HCT116 (cell line): ENCODE data around the gene SPOCK3. TPM values are rescaled to one million over a fixed set of nuclear protein-coding genes. Genes with fewer than 3 reads are reported as not detected.

ENCODE experiments used
- ATAC-seq: fragments of 200-7000 bp; cut with Tn5 transposase; 2 replicates; pipeline ENCODE4 v1.9.1; 2020; ENCODE audit warnings: mild to moderate bottlenecking, moderate library complexity
- BruUV-seq: library from RNA; stranded (reverse); fragments of 400-500 nt; replicated peaks from 2 replicates; lab custom pipeline; 2021; lab: Mats Ljungman, UMichigan
- CTCF ChIA-PET: fragments of 300-600 bp; sonication (Branson Sonifier 250); formaldehyde crosslinking; loops from one replicate; lab custom pipeline; 2021; ENCODE audit warnings: antibody characterized with exemption; lab: Charles Lee
- POLR2A ChIA-PET: fragments of 300-600, 350-600 bp; sonication (Branson Sonifier 250); formaldehyde crosslinking; loops from one replicate; lab custom pipeline; 2021; ENCODE audit warnings: antibody characterized with exemption; lab: Charles Lee
- RAD21 ChIA-PET, 2 experiments: fragments of 300-600 bp; sonication (Branson Sonifier 250); formaldehyde crosslinking; loops; one replicate each; lab custom pipeline; 2023; ENCODE audit warnings: low total read pairs in 2 of 2; ENCODE audit not compliant: uncharacterized antibody in 2 of 2, unreplicated experiment in 2 of 2, low non-redundant PET in 1 of 2; lab: Charles Lee
- DNase-seq: peaks from one replicate; pipeline ENCODE4 v3.0.0-alpha.2; 2010; ENCODE audit warnings: low read depth, low spot score
- H2AFZ ChIP-seq: fragments of 200-600 bp; shearing (Covaris generic), sonication (generic); 2 replicates; pipeline ENCODE4 v1.6.1; 2017; ENCODE audit warnings: low read depth, mixed run types, mixed read lengths, antibody characterized with exemption, low read length; ENCODE audit not compliant: poor library complexity, severe bottlenecking
- H3K27ac ChIP-seq: 2 replicates; pipeline ENCODE4 v1.5.1; 2012; ENCODE audit warnings: low read depth, low read length
- H3K27me3 ChIP-seq: fragments of 200-600 bp; sonication (generic); 2 replicates; pipeline ENCODE4 v1.6.1; 2016; ENCODE audit warnings: mixed run types, low read length, mixed read lengths; ENCODE audit not compliant: insufficient read depth
- H3K36me3 ChIP-seq, 2 experiments: fragments of 200-500 bp in 1 of 2; fragments of 200-600 bp in 1 of 2; sonication (Bioruptor generic) in 1 of 2; sonication (generic) in 1 of 2; 2 replicates each; pipeline versions ENCODE4 v1.5.1 to v1.6.1; 2014 to 2016; ENCODE audit warnings: low read length in 2 of 2, inconsistent platforms in 1 of 2, mixed read lengths in 1 of 2, mixed run types in 1 of 2; ENCODE audit not compliant: insufficient read depth in 2 of 2, control insufficient read depth in 1 of 2
- H3K4me1 ChIP-seq, 2 experiments: fragments of 200-600 bp in 1 of 2; sonication (generic) in 1 of 2; 2 replicates each; pipeline versions ENCODE4 v1.5.1 to v1.6.1; 2012 to 2017; ENCODE audit warnings: low read length in 2 of 2, inconsistent platforms in 1 of 2, mild to moderate bottlenecking in 1 of 2, mixed read lengths in 1 of 2, mixed run types in 1 of 2, moderate library complexity in 1 of 2; ENCODE audit not compliant: insufficient read depth in 2 of 2, control insufficient read depth in 1 of 2
- H3K4me2 ChIP-seq: fragments of 200-600 bp; sonication (generic); 2 replicates; pipeline ENCODE4 v1.6.1; 2017; ENCODE audit warnings: mixed run types, low read length, mixed read lengths
- H3K4me3 ChIP-seq, 2 experiments: fragments of 200-600 bp in 1 of 2; sonication (generic) in 1 of 2; replicated peaks in 1 of 2; 2 replicates each; pipeline ENCODE4 v1.5.1; 2011 to 2016; ENCODE audit warnings: low read length in 2 of 2, control low read depth in 1 of 2, low read depth in 1 of 2, mild to moderate bottlenecking in 1 of 2, mixed read lengths in 1 of 2, mixed run types in 1 of 2
- H3K79me2 ChIP-seq: fragments of 200-600 bp; sonication (generic); 2 replicates; pipeline ENCODE4 v1.6.1; 2017; ENCODE audit warnings: mild to moderate bottlenecking, mixed run types, low read length, moderate library complexity, mixed read lengths; ENCODE audit not compliant: insufficient read depth
- H3K9ac ChIP-seq: fragments of 200-600 bp; sonication (generic); 2 replicates; pipeline ENCODE4 v1.6.1; 2016; ENCODE audit warnings: low read length, mixed read lengths
- H3K9me2 ChIP-seq: fragments of 200-600 bp; sonication (generic), shearing (Covaris generic); 2 replicates; pipeline ENCODE4 v1.6.1; 2017; ENCODE audit warnings: mixed run types, mild to moderate bottlenecking, moderate library complexity; ENCODE audit not compliant: insufficient read depth
- H3K9me3 ChIP-seq, 2 experiments: fragments of 200-500 bp in 1 of 2; fragments of 200-600 bp in 1 of 2; sonication (Bioruptor generic) in 1 of 2; sonication (generic) in 1 of 2; 2 replicates each; pipeline ENCODE4 v1.6.1; 2014 to 2017; ENCODE audit warnings: low read length in 2 of 2, mixed read lengths in 2 of 2, inconsistent platforms in 1 of 2, low read depth in 1 of 2, mild to moderate bottlenecking in 1 of 2, mixed run types in 1 of 2, moderate library complexity in 1 of 2; ENCODE audit not compliant: control insufficient read depth in 1 of 2, insufficient read depth in 1 of 2
- H4K20me1 ChIP-seq: fragments of 200-600 bp; sonication (generic), shearing (Covaris generic); 2 replicates; pipeline ENCODE4 v1.6.1; 2017; ENCODE audit warnings: mixed run types, mild to moderate bottlenecking, moderate library complexity; ENCODE audit not compliant: insufficient read depth
- CEBPB ChIP-seq: IDR thresholded peaks from 2 replicates; pipeline ENCODE4 v1.6.1; 2012; ENCODE audit warnings: low read depth
- EGR1 ChIP-seq: IDR thresholded peaks from 2 replicates; pipeline ENCODE4 v1.6.1; 2012; ENCODE audit warnings: low read depth
- ELF1 ChIP-seq: IDR thresholded peaks from 2 replicates; pipeline ENCODE4 v1.6.1; 2012; ENCODE audit warnings: low read depth, borderline replicate concordance
- EZH2phosphoT487 ChIP-seq: fragments of 200-600 bp; IDR thresholded peaks from 2 replicates; pipeline ENCODE4 v1.6.1; 2018; ENCODE audit warnings: antibody characterized with exemption, borderline replicate concordance
- JUND ChIP-seq: IDR thresholded peaks from 2 replicates; pipeline ENCODE4 v1.6.1; 2012
- MAX ChIP-seq: IDR thresholded peaks from 2 replicates; pipeline ENCODE4 v1.6.1; 2012
- POLR2A ChIP-seq: IDR thresholded peaks from 2 replicates; pipeline ENCODE4 v1.7.0; 2011; ENCODE audit warnings: borderline replicate concordance; ENCODE audit not compliant: insufficient read depth, insufficient read length; ENCODE audit errors: extremely low read depth
- RAD21 ChIP-seq: IDR thresholded peaks from 2 replicates; pipeline ENCODE4 v1.6.1; 2012; ENCODE audit warnings: low read depth, mild to moderate bottlenecking
- SIN3A ChIP-seq: IDR thresholded peaks from 2 replicates; pipeline ENCODE4 v1.6.1; 2012; ENCODE audit warnings: low read depth
- SRF ChIP-seq: IDR thresholded peaks from 2 replicates; pipeline ENCODE4 v1.6.1; 2012; ENCODE audit warnings: low read depth
- TCF7L2 ChIP-seq: IDR thresholded peaks from 2 replicates; pipeline ENCODE4 v1.7.0; 2011; ENCODE audit warnings: borderline replicate concordance, inconsistent platforms; ENCODE audit not compliant: insufficient read depth, insufficient read length; ENCODE audit errors: extremely low read depth
- YY1 ChIP-seq: IDR thresholded peaks from 2 replicates; pipeline ENCODE4 v1.6.1; 2011; ENCODE audit warnings: low read length, low read depth, moderate library complexity, mild to moderate bottlenecking; ENCODE audit not compliant: insufficient replicate concordance; ENCODE audit errors: extremely low read depth
- ZFX ChIP-seq: fragments of 450-650 bp; IDR thresholded peaks from 2 replicates; pipeline ENCODE4 v1.6.1; 2017
- ZNF274 ChIP-seq: fragments of 200-500 bp; sonication (Bioruptor generic); IDR thresholded peaks from 2 replicates; pipeline ENCODE4 v1.6.1; 2014; ENCODE audit warnings: mild to moderate bottlenecking, low read depth, low read length, inconsistent platforms
- intact Hi-C: fragments of 100-400 bp; cut with micrococcal nuclease; formaldehyde crosslinking; loops from 2 replicates; pipeline ENCODE4 v1.10.0; 2022
- total RNA-seq: library from RNA; stranded (reverse); gene quantifications from one replicate; pipeline ENCODE4 v1.2.1, GENCODE V29; 2021; ENCODE audit not compliant: unreplicated experiment
- TF ChIP-seq, protein P1 (sequence below), 3 experiments: fragments of 200-600 bp in 1 of 3; sonication (generic) in 1 of 3; IDR thresholded peaks in 2 of 3; conservative IDR thresholded peaks in 1 of 3; 2 replicates each; pipeline ENCODE4 v1.5.1; 2012 to 2017; ENCODE audit warnings: low read depth in 2 of 3, low read length in 2 of 3, antibody characterized with exemption in 1 of 3, borderline replicate concordance in 1 of 3, control low read depth in 1 of 3, mild to moderate bottlenecking in 1 of 3, mixed read lengths in 1 of 3, mixed run types in 1 of 3, moderate library complexity in 1 of 3; ENCODE audit not compliant: insufficient read depth in 1 of 3

SPOCK3 gene
- total RNA-seq, 1 experiment from 2014 or later: 1.7 TPM

DNA sequence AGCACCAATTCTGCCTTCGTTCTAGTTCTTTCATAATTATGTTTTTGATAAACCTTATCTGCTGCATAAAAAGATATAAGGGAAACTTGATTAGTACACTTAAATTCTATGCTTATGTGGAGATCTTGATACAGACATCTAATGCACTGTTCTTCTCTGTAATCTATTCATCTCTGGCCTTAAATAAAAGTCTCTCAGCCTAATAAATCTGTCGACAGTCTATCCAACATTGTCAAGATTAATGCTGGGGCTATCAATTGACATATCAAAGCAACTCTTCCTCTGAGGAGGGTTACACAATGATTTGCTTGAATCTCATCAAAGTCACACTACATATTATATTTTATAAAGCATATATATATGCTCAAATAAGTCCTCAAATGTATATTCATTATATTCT lies 545.5 kb downstream of the SPOCK3 start (continued):
- TF ChIP-seq EGR1 (no peak), ELF1 (no peak), RAD21 (no peak)
- TF ChIP-seq, protein P1, sequence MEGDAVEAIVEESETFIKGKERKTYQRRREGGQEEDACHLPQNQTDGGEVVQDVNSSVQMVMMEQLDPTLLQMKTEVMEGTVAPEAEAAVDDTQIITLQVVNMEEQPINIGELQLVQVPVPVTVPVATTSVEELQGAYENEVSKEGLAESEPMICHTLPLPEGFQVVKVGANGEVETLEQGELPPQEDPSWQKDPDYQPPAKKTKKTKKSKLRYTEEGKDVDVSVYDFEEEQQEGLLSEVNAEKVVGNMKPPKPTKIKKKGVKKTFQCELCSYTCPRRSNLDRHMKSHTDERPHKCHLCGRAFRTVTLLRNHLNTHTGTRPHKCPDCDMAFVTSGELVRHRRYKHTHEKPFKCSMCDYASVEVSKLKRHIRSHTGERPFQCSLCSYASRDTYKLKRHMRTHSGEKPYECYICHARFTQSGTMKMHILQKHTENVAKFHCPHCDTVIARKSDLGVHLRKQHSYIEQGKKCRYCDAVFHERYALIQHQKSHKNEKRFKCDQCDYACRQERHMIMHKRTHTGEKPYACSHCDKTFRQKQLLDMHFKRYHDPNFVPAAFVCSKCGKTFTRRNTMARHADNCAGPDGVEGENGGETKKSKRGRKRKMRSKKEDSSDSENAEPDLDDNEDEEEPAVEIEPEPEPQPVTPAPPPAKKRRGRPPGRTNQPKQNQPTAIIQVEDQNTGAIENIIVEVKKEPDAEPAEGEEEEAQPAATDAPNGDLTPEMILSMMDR (IDR thresholded peaks at IDR 0.05 in 2 of 3, conservative IDR thresholded peaks at IDR 0.05 in 1 of 3; ENCODE audit: borderline replicate concordance in 1 of 3, insufficient read depth in 1 of 3, low read depth in 2 of 3, low read length in 2 of 3): no peak

DNA sequence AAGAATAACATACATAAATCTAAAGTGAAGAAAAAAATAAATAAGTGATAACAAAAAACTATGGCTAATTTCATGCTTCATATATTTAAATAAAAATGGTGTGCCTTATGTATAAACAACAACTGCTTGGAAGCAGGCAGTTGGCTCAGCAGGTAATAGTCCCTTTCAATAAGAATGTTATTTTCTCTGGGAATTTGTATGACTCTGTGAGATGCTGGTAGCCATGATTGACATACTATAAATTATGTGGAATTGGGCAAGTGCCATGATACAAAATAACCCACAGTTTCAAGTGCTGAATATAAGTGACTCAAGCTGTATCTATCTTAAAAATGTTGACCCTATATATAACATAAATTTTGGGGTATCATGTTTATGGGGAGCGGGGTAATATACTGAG lies 546.5 kb downstream of the SPOCK3 start:
- H4K20me1 ChIP-seq: no peaks in the 10 kb centered on the region
- no peaks in the 10 kb centered on the region for H3K9me2 ChIP-seq
- DNase-seq (no peak), ATAC-seq (no peak)
- BruUV-seq: no TSS peak
- intact Hi-C loops: no loop called here
- no peaks in the 10 kb centered on the region for H3K9me3 ChIP-seq
- H3K4me2 ChIP-seq: no peak overlapping the region
- TF ChIP-seq POLR2A (no peak), CEBPB (no peak), TCF7L2 (no peak), SRF (no peak), JUND (no peak), SIN3A (no peak), ZNF274 (no peak), EZH2phosphoT487 (no peak), YY1 (no peak), MAX (no peak), ZFX (no peak), EGR1 (no peak)
- no peak overlapping the region for H3K9ac ChIP-seq
- H3K79me2 ChIP-seq: no peaks in the 10 kb centered on the region
- no peak overlapping the region for H3K27ac ChIP-seq
- no peaks in the 10 kb centered on the region for H3K36me3 ChIP-seq
- ChIA-PET RAD21 (no interaction called here), POLR2A (no interaction called here), CTCF (no interaction called here)
- no peak overlapping the region for H3K4me3 ChIP-seq
- no peaks in the 10 kb centered on the region for H3K27me3 ChIP-seq
- no peaks in the 10 kb centered on the region for H3K4me1 ChIP-seq
- no peak overlapping the region for H2AFZ ChIP-seq
